ENCODE data around the gene HOXC13. TPM values are rescaled to one million over a fixed set of nuclear protein-coding genes. Genes with fewer than 3 reads are reported as not detected.

HOXC13 gene
- total RNA-seq, 1 donor from 2014 or later = not detected

DNA sequence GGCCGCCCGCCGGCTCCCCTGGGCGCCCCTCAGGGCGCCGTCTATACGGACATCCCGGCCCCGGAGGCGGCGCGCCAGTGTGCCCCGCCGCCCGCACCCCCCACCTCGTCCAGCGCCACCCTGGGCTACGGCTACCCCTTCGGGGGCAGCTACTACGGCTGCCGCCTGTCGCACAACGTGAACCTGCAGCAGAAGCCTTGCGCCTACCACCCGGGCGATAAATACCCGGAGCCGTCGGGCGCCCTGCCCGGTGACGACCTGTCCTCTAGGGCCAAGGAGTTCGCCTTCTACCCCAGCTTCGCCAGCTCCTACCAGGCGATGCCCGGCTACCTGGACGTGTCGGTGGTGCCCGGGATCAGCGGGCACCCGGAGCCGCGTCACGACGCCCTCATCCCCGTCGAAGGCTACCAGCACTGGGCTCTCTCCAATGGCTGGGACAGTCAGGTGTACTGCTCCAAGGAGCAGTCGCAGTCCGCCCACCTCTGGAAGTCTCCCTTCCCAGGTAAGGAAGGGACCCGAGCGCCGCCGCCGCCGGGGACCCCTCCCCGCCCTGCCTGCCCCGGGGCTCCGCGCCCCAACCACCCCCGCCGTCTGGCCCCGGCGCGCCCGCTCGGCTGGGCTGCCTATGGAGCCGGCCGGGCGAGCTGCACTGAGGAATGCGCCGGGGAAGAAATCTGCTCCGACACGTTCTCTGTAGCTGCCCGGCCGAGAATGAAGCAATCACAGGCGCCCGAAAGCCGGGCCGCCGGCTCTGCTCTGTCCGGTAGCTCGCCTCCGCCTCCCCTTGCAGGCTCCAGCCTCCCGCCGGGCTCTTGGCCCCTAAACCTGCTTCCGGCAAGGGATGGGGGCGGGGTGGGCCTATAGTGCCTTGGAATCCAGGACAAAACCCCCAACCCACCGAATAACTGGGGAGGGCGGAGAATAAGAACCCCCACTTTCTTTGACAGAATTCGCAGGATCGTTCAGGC is 794 bp downstream of the HOXC13 start:
- no peak for DNase-seq (ENCODE audit: extremely low read depth, low read depth, low spot score)

DNA sequence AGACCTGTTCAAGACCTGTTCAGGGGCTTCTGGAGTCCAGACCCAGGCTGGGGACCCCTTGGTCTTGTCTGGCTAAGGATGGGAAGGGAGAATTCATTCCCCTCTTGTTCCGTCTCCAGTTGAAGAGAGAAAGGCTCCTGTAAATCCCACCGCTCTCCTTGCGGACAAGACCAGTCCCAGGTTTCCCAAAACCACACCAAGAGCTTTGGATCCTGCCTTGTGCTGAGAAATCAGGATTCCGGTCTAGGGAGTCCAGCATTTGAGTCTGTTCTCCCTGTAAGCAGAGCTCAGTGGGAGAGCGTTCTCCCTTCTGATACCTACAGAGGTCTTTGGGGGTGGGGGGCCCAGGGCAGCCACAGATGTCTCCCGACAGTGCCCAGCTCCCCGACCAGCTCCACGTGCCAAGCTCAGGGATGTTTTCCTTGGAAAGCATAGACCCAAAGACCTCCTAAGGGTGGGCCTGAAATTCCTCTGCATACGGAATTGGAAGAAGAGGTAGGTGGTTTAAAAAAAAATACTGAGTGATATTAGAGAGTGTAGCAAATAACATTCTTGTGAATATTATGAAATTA is 1.9 kb downstream of the HOXC13 start:
- DNase-seq (ENCODE audit: extremely low read depth, low read depth, low spot score) = no peak

GRCh38 chr12:53941187-53941586 is 2.6 kb downstream of the HOXC13 start:
- DNase-seq (ENCODE audit: extremely low read depth, low read depth, low spot score) = no peak

DNA sequence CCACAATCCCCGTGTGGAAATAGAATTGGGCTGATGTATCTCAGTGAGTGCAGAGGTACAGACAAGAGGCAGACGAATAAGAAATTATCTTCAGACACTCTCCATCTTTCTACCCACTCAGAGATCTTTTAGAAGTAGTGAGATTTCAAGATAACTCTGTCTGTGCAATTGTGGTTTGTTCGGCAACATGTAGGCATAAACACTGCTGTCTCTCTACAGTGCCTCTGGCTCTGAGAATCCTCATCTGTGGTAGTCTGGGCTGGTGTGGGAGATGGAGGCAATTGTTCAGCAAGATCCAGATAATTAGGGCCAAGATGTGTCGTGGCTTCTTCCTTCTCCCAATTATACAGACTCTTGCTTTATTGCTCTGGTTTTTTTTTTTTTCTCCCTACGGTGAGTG is 3.1 kb downstream of the HOXC13 start:
- no peak for DNase-seq (ENCODE audit: extremely low read depth, low read depth, low spot score)

GRCh38 chr12:53942467-53942997 is 3.9 kb downstream of the HOXC13 start:
- DNase-seq (ENCODE audit: extremely low read depth, low read depth, low spot score) = no peak

DNA sequence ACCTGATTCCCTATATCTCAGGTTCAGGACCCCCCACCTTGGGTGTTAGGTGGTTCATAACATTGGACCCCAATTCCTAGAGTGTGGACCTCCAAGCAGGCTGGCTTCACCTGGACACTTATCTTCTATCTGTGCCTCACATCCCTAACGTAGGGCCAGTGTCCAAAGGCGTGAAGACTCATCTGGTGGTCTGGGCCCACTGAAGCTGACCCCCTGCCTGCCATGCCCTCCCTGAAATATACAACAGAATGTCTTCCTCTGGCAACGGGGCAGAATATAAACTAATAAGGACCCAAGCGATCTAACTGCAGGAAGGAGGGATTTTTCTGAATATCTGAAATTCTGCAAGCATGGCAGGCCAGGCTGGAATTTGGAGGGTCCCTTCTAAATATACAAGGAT is 5.6 kb downstream of the HOXC13 start:
- no peak for DNase-seq (ENCODE audit: extremely low read depth, low read depth, low spot score)

GRCh38 chr12:53944907-53945847 is 6.5 kb downstream of the HOXC13 start:
- no peak for DNase-seq (ENCODE audit: extremely low read depth, low read depth, low spot score)

DNA sequence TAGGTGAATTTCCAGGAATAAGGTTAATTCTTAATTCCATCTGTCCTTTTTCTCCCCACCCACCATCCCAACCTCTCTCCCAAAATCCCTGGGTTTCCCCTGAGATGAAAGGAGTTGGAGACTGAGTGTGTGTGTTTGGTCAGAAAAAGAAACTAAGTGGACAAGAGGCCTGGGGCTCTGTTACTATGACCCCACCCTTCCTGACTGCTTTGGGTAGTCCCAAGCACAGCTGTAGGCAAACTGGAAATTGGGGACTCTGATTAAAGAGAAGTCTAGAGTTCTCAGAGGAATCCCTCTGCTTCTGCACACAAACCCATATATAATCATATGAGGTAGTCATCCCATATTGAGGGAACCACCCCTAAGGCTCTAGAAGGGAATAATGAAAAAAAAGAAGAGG is 9.1 kb downstream of the HOXC13 start:
- DNase-seq (ENCODE audit: extremely low read depth, low read depth, low spot score) = no peak

DNA sequence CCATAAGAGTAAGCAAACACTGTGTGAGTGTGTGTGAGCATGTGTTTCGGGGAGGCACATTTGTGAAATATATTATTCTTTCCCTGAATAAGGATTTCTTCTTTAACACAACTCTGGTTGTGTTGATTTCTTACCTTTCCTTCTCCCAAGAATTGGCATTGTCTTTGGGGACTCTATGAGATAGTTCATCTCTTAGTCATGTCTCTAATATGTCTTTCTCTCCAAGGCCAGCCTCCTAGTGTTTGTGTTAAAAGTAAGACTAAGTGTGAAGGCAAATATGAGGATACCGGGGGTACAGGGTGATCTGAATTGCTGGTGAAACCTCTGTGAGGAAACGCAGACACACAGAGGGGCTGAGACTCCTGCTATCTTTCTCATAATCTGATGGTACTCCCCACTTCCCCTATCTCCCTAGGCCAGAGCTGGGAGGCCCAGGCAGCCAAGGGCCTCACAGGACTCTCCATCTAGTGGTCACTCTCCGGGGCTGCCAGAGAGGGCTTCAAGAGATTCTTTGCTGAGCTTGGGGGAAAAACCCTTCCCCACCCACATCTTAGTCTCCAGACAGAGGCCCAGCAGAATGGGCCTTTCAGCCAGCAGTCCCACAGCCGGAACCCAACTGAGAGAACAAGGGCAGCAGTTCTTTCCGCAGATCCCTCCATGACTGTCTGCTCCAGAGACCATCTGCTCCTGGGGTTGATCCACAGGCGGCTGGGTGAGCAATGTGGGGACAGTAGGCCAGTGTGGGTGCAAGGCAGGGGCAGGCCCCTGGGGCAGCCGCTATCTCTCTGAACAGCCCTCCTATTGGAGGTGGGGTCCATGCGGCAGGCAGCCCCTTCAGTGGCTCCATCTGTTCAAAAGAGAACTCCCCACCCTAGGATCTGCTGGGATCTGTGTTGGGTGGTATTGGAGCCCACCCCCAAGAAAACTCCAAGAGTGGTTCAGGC is 10.3 kb downstream of the HOXC13 start:
- no peak for DNase-seq (ENCODE audit: extremely low read depth, low read depth, low spot score)

DNA sequence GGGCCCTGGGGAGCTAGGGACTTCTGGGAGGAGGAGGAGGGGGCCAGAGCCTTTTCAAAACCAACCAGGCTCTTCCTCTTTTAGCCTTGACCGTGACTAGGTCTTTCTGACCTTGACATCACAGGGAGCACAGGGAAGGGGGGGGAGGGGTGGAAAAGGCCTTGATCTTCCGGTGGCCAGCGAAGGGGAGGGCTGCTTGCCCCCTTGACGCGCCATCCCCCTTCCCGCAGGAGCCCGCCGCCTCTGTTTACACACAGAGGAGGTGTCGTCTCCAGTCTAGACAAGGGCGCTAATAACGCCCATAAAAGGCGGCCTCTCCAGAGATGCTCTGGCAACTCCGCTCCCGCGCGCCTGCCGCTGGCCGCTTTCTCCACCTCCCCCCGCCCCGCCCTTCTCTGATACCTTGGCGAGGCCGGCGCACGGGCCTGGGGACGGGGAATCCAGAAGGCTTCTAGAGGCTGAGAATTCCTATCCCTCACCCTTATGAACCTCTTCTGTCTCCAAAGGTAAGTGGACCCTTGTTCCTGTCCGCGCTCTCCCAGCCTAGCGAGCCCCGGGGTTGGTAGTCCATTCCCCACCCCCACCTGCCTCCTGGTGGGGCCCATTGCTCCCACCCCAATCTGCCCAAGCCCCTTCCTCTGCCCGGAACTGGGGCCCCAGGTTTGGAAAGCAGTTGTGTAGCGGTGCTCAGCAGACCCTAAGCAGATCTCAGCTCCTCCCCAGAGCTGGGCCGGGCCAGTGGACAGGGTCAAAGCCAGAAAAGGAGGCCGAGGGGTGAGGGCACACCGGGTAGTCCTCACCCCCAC is 11.2 kb downstream of the HOXC13 start:
- no peak for DNase-seq (ENCODE audit: extremely low read depth, low read depth, low spot score)

GRCh38 chr12:53950437-53950773 is 11.8 kb downstream of the HOXC13 start:
- no peak for DNase-seq (ENCODE audit: extremely low read depth, low read depth, low spot score)

GRCh38 chr12:53950789-53951576 is 12.4 kb downstream of the HOXC13 start:
- no peak for DNase-seq (ENCODE audit: extremely low read depth, low read depth, low spot score)

DNA sequence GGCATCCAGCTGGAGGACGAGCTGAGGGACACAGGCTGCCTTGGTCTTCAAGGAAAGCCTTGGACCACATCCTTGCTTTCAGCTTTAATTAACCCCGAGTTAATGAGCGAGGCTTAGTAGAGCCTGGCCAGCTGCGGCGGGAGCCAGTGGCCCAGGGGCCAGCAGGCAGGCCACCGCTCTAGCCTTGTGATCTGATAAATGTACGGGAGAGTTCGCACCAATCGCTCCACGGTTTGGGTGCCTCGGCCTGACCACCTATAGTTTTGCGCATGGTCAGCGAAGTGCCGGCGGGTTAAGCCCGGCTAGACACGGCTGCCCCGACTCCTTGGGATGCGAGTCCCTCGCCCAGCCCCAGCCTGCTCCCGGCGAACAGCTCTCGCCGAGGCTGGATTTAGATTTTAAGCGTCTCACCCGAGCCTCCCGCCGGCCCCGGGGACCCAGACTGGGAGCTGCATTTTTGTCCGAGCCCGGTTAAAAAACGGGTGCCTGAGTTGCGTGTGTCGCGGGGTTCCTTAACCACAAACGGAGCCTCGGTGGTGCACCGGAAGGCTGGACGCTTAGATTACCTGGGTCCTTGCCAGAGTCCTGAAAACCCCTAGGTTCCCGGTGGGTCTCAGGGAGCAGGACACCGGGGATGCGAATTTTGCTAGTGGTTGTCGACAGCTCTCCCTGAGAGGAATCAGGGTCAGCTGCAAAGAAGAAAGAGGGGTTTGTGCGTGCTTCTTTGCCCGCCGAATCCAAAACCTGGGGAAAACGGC is 13.1 kb downstream of the HOXC13 start:
- DNase-seq (ENCODE audit: extremely low read depth, low read depth, low spot score) = no peak

DNA sequence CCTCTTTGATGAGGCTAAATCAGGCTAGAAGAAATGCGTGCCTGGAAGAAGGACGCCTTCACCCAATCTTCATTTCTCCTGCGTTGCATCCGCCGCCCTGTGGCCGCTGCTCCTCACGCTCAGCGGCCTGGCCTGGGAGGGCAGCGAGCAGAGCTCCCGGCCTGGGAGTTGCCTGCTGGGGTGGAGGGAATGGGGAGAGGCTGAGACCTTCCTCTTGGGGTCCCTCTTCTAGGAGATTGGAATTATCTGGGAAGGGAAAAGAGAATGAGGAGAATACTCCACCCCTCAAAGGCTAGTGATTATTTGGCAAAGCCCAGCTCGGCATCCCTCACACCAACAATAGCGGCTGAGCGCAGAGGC is 13.7 kb downstream of the HOXC13 start:
- DNase-seq (ENCODE audit: extremely low read depth, low read depth, low spot score) = no peak

GRCh38 chr12:53952871-53953734 is 14.5 kb downstream of the HOXC13 start:
- no peak for DNase-seq (ENCODE audit: extremely low read depth, low read depth, low spot score)

- no peak for DNase-seq (ENCODE audit: extremely low read depth, low read depth, low spot score)
Measured at GRCh38 chr12:53953831-53954693, 15.4 kb downstream of the HOXC13 start.
